Natural killer cell (primary cell): Measurements from ENCODE around the gene ECE1. TPM values are rescaled to one million over a fixed set of nuclear protein-coding genes. Genes with fewer than 3 reads are reported as not detected.

Experiments used
- ATAC-seq, 3 donors: fragments of 150-1000 bp in 2 of 3; fragments of 200-7000 bp in 1 of 3; cut with Tn5 transposase; 1 replicate in 1 of 3; 2 replicates in 2 of 3; pipeline ENCODE4 v1.10.0; 2021; ENCODE audit warnings: mild to moderate bottlenecking in 2 of 3, moderate library complexity in 2 of 3
- DNase-seq, 2 donors: peaks; one replicate each; pipeline versions ENCODE4 v3.0.0 to v3.0.0-alpha.2; 2013 to 2021; ENCODE audit warnings: mixed read lengths in 1 of 2
- H3K27ac ChIP-seq: one replicate; pipeline ENCODE4 v1.5.1; 2013; ENCODE audit warnings: mild to moderate bottlenecking, low read length
- H3K27me3 ChIP-seq: one replicate; pipeline ENCODE4 v1.6.1; 2013; ENCODE audit warnings: low read length; ENCODE audit not compliant: control insufficient read depth, insufficient read depth
- H3K36me3 ChIP-seq: one replicate; pipeline ENCODE4 v1.6.1; 2013; ENCODE audit warnings: low read length; ENCODE audit not compliant: control insufficient read depth, insufficient read depth
- H3K4me1 ChIP-seq: one replicate; pipeline ENCODE4 v1.6.1; 2013; ENCODE audit warnings: low read length; ENCODE audit not compliant: control insufficient read depth, insufficient read depth
- H3K4me3 ChIP-seq: one replicate; pipeline ENCODE4 v1.5.1; 2013; ENCODE audit warnings: low read length
- H3K9me3 ChIP-seq: one replicate; pipeline ENCODE4 v1.6.1; 2013; ENCODE audit warnings: low read length; ENCODE audit not compliant: control insufficient read depth, insufficient read depth
- H3K27ac Mint-ChIP-seq, 2 donors: one replicate each; pipeline ENCODE4 v1.8.0; 2022; ENCODE audit warnings: mild to moderate bottlenecking in 2 of 2, mixed read lengths in 2 of 2, moderate library complexity in 1 of 2
- H3K27me3 Mint-ChIP-seq, 2 donors: one replicate each; pipeline ENCODE4 v1.8.0; 2022; ENCODE audit warnings: low read depth in 2 of 2, mixed read lengths in 2 of 2
- H3K36me3 Mint-ChIP-seq: one replicate; pipeline ENCODE4 v1.8.0; 2022; ENCODE audit warnings: mixed read lengths
- H3K4me1 Mint-ChIP-seq, 2 donors: one replicate each; pipeline ENCODE4 v1.8.0; 2022; ENCODE audit warnings: mixed read lengths in 2 of 2
- H3K4me3 Mint-ChIP-seq: one replicate; pipeline ENCODE4 v1.8.0; 2022; ENCODE audit warnings: mild to moderate bottlenecking, moderate library complexity, mixed read lengths
- H3K9me3 Mint-ChIP-seq, 2 donors: one replicate each; pipeline ENCODE4 v1.8.0; 2022; ENCODE audit warnings: mixed read lengths in 2 of 2
- CTCF ChIP-seq: fragments of 200-600 bp; IDR thresholded peaks from one replicate; pipeline ENCODE4 v1.8.0; 2022; ENCODE audit warnings: antibody characterized with exemption
- WGBS: methylation state at CpG from one replicate; pipeline ENCODE4 v1.1.7; 2013; ENCODE audit warnings: missing lambda C conversion rate; ENCODE audit not compliant: insufficient coverage; 5-methylcytosine and 5-hydroxymethylcytosine counted together
- intact Hi-C: fragments of 100-400 bp; cut with micrococcal nuclease; formaldehyde crosslinking; loops from one replicate; pipeline ENCODE4 v1.14.2; 2022
- total RNA-seq, 4 donors: library from RNA; stranded (reverse); fragments of 120-200 nt in 1 of 4; gene quantifications; one replicate each; pipeline versions ENCODE4 v1.2.3 to v1.2.4, GENCODE V29; 2013 to 2022

Gene ECE1
- total RNA-seq, 3 donors from 2014 or later (not counting 1 experiment from before 2014, with no cell fraction given): 47.2 to 70.1 (median 50.7) TPM

- H3K27ac ChIP-seq: no peak overlapping the region
- intact Hi-C loops: no loop called here
- H3K27ac Mint-ChIP-seq: no peak overlapping the region
- H3K4me1 Mint-ChIP-seq: peaks cover 10 to 26% of the 10 kb centered on the region in 2 donors
- no peak overlapping the region for H3K4me3 Mint-ChIP-seq
- H3K36me3 ChIP-seq: peaks cover 26% of the 10 kb centered on the region
- DNase-seq (no peak), ATAC-seq (no peak)
- peaks cover 12% of the 10 kb centered on the region for H3K4me1 ChIP-seq
- H3K9me3 Mint-ChIP-seq: no peaks in the 10 kb centered on the region
- H3K9me3 ChIP-seq: no peaks in the 10 kb centered on the region
- no peak overlapping the region for H3K4me3 ChIP-seq
- no peaks in the 10 kb centered on the region for H3K27me3 ChIP-seq
- WGBS: 94% methylated on average over 11 of the region's 11 CpGs
- no peaks in the 10 kb centered on the region for H3K27me3 Mint-ChIP-seq
- H3K36me3 Mint-ChIP-seq: no peaks in the 10 kb centered on the region
- TF ChIP-seq CTCF: no peak
These were observed 26.5 kb downstream of the ECE1 start for GRCh38 chr1:21263653-21264225.

GRCh38 chr1:21263052-21263429, 27.2 kb downstream of the ECE1 start:
- Histone ChIP-seq H3K27ac (no peak overlapping the region), H3K9me3 (no peaks in the 10 kb centered on the region), H3K27me3 (no peaks in the 10 kb centered on the region), H3K4me3 (no peak overlapping the region), H3K36me3 (peaks cover 22% of the 10 kb centered on the region), H3K4me1 (peaks cover 12% of the 10 kb centered on the region)
- H3K27me3 Mint-ChIP-seq: no peaks in the 10 kb centered on the region
- ATAC-seq (no peak), DNase-seq (no peak)
- no peak for TF ChIP-seq CTCF
- H3K4me3 Mint-ChIP-seq: no peak overlapping the region
- no peaks in the 10 kb centered on the region for H3K36me3 Mint-ChIP-seq
- intact Hi-C loops: no loop called here
- peaks cover 10 to 28% of the 10 kb centered on the region in 2 donors for H3K4me1 Mint-ChIP-seq
- no peaks in the 10 kb centered on the region for H3K9me3 Mint-ChIP-seq
- 84% methylated on average over 9 of the region's 10 CpGs for WGBS
- H3K27ac Mint-ChIP-seq: peak overlapping the region in 1 of 2 donors; percentile 51

GRCh38 chr1:21262293-21263051, 27.8 kb downstream of the ECE1 start:
- no peak for TF ChIP-seq CTCF
- intact Hi-C loops: no loop called here
- Histone ChIP-seq H3K4me3 (no peak overlapping the region), H3K4me1 (peaks cover 12% of the 10 kb centered on the region), H3K9me3 (no peaks in the 10 kb centered on the region), H3K27me3 (no peaks in the 10 kb centered on the region), H3K36me3 (peaks cover 20% of the 10 kb centered on the region), H3K27ac (no peak overlapping the region)
- Mint-ChIP-seq H3K4me1 (peaks cover 10 to 31% of the 10 kb centered on the region in 2 donors), H3K27me3 (no peaks in the 10 kb centered on the region), H3K27ac (peak overlapping the region in 1 of 2 donors; percentile 51), H3K9me3 (no peaks in the 10 kb centered on the region), H3K4me3 (no peak overlapping the region), H3K36me3 (no peaks in the 10 kb centered on the region)
- 90% methylated on average over 23 of the region's 23 CpGs for WGBS
- ATAC-seq (no peak), DNase-seq (no peak)
